ENCODE data around the gene GMPR2. TPM values are rescaled to one million over a fixed set of nuclear protein-coding genes. Genes with fewer than 3 reads are reported as not detected.

Gene GMPR2
- total RNA-seq, 1 donor from 2014 or later = 98.4 TPM

DNA sequence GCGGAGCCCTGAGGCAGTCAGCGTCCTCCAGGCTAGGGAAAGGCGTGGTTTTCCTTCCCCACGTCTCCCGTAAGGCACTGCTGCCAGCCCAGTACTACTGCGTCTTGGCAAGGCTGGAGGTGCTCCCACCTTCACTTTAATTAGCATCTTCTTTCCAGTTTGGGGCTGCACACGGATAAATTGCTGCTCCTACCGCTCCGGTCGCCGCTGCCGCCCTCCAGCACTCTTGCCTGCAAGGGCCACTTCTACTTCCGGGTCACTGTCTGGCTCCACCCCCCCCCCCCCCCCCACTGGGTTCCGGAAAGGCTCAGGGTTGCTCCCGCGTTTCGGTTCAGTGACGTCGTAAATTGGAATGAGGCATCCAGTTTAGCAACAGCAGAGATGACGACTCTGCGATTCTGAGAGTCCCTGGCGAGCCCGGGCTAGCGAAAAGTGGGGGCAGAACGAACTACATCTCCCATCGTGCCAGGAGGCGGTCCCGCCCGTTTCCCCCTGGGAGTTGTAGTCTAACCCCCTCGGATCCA lies 546 bp upstream of the GMPR2 start, which contains the start of gene NEDD8:
NEDD8 (minus strand) TSS at position 247 of the 524 bp plus-strand sequence; CDS start at position 147, 100 bp downstream.
- Histone ChIP-seq H3K4me2 (peak within 1 kb of the TSS; percentile 93), H3K27me3 (no peaks in the 10 kb centered on the region), H2AFZ (replicated peaks) (peak within 1 kb of the TSS; percentile 100), H3F3A (ENCODE audit: low read depth) (peaks cover 18% of the 10 kb centered on the region), H3K4me3 (peak within 1 kb of the TSS; percentile 87), H3K9ac (peak within 1 kb of the TSS; percentile 88), H3K36me3 (no peaks in the 10 kb centered on the region), H3K9me3 (ENCODE audit: low read depth) (no peaks in the 10 kb centered on the region), H3K4me1 (peaks cover 15% of the 10 kb centered on the region), H3K27ac (peak within 1 kb of the TSS; percentile 82), H4K20me1 (ENCODE audit: low read depth) (peaks cover 11% of the 10 kb centered on the region), H3K79me2 (ENCODE audit: low read depth) (peaks cover 66% of the 10 kb centered on the region)
- H3K27me3 Mint-ChIP-seq (ENCODE audit: insufficient read depth, low read depth) = no peaks in the 10 kb centered on the region
- H3K27ac Mint-ChIP-seq = peak within 1 kb of the TSS; percentile 93
- H3K4me1 Mint-ChIP-seq = peaks cover 23% of the 10 kb centered on the region
- peak within 1 kb of the TSS; percentile 100 for H3K4me3 Mint-ChIP-seq
- DNase-seq (ENCODE audit: low spot score) = peak; percentile 93
- TF ChIP-seq EZH2phosphoT487 (IDR thresholded peaks at IDR 0.05) (no peak), EZH2 (IDR thresholded peaks at IDR 0.05) (no peak)
- TF ChIP-seq, protein P1, sequence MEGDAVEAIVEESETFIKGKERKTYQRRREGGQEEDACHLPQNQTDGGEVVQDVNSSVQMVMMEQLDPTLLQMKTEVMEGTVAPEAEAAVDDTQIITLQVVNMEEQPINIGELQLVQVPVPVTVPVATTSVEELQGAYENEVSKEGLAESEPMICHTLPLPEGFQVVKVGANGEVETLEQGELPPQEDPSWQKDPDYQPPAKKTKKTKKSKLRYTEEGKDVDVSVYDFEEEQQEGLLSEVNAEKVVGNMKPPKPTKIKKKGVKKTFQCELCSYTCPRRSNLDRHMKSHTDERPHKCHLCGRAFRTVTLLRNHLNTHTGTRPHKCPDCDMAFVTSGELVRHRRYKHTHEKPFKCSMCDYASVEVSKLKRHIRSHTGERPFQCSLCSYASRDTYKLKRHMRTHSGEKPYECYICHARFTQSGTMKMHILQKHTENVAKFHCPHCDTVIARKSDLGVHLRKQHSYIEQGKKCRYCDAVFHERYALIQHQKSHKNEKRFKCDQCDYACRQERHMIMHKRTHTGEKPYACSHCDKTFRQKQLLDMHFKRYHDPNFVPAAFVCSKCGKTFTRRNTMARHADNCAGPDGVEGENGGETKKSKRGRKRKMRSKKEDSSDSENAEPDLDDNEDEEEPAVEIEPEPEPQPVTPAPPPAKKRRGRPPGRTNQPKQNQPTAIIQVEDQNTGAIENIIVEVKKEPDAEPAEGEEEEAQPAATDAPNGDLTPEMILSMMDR (IDR thresholded peaks at IDR 0.05) = no peak
- peaks cover 4% of the 10 kb centered on the region for H3K36me3 Mint-ChIP-seq
- H3K9me3 Mint-ChIP-seq = no peaks in the 10 kb centered on the region

DNA sequence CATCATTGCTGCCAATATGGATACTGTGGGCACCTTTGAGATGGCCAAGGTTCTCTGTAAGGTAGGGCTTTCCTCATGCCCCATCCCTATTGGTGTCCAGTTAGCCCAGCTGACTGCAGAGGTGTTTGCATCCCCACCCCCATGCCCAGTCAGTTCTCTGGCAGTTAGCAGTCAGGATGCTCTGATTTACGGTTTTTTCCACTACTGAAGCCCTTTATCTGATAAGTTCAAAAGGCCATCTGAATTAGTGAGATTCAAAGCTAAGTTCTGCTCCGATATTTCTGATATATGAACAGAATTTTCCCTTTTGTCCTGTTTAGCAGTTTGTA lies 773 bp downstream of the GMPR2 start:
- peaks cover 8% of the 10 kb centered on the region for H4K20me1 ChIP-seq (ENCODE audit: low read depth)
- H3K27me3 Mint-ChIP-seq (ENCODE audit: insufficient read depth, low read depth) = no peaks in the 10 kb centered on the region
- H3K4me3 ChIP-seq = peak overlapping the region; percentile 87
- H3K4me1 ChIP-seq = peaks cover 15% of the 10 kb centered on the region
- no peaks in the 10 kb centered on the region for H3K9me3 ChIP-seq (ENCODE audit: low read depth)
- peaks cover 18% of the 10 kb centered on the region for H3F3A ChIP-seq (ENCODE audit: low read depth)
- no peak for DNase-seq (ENCODE audit: low spot score)
- no peaks in the 10 kb centered on the region for H3K27me3 ChIP-seq
- H3K9ac ChIP-seq = peak overlapping the region; percentile 68
- H3K4me3 Mint-ChIP-seq = peak overlapping the region; percentile 100
- TF ChIP-seq, protein P1 (IDR thresholded peaks at IDR 0.05) = no peak
- TF ChIP-seq EZH2 (IDR thresholded peaks at IDR 0.05) (no peak), EZH2phosphoT487 (IDR thresholded peaks at IDR 0.05) (no peak)
- H3K36me3 Mint-ChIP-seq = peaks cover 13% of the 10 kb centered on the region
- H3K79me2 ChIP-seq (ENCODE audit: low read depth) = peaks cover 53% of the 10 kb centered on the region
- no peak overlapping the region for H2AFZ ChIP-seq (replicated peaks)
- no peak overlapping the region for H3K27ac ChIP-seq
- H3K36me3 ChIP-seq = no peaks in the 10 kb centered on the region
- peaks cover 23% of the 10 kb centered on the region for H3K4me1 Mint-ChIP-seq
- no peaks in the 10 kb centered on the region for H3K9me3 Mint-ChIP-seq
- peak overlapping the region; percentile 93 for H3K4me2 ChIP-seq
- H3K27ac Mint-ChIP-seq = peak overlapping the region; percentile 93

DNA sequence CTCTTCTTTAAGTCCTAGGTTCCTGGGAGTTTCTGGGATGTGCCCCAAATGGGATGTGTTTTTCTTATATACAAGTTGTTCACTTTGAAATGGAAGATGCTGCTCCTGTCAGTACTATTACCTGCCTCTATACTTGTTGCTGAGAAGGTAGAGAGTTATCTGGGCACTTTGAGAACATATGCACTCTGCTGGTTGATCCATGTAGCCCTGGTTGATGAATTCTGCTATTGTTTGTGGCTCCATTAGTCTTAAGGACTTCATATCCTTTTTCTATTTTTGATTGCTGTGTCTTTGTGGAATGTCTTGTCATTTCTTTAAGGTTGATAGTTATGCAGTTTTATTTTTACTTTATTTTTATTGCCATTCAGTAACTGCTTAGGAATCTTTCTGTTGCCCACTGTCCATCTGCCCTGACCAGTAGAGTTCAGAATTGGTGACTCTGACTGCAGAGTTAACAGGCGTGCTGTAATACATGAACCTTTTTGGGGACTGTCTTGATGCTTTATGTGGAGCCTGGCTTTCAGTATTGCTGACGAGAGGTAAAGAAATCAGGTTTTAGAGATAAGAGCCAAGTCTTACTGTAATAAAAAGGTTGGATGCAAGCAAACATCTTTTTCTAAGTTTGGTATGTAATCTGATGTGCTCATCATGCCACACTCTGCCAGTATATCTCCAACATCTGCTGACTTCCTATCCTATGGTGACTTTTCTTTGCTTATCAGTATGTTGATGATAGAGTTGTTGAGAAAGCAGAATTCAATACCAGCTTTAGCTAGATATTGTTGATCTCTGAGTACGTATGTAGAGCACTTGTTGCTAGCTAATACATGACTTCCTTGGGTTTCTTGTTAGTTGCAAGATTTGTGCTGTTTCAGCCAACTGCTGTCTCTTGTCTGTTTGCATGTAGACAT lies 1.6 kb downstream of the GMPR2 start:
- peak overlapping the region; percentile 100 for H3K4me3 Mint-ChIP-seq
- Histone ChIP-seq H3K4me3 (no peak overlapping the region), H4K20me1 (ENCODE audit: low read depth) (peaks cover 8% of the 10 kb centered on the region), H3K4me1 (peaks cover 15% of the 10 kb centered on the region), H3F3A (ENCODE audit: low read depth) (peaks cover 18% of the 10 kb centered on the region), H3K9me3 (ENCODE audit: low read depth) (no peaks in the 10 kb centered on the region), H3K36me3 (no peaks in the 10 kb centered on the region), H3K79me2 (ENCODE audit: low read depth) (peaks cover 46% of the 10 kb centered on the region), H3K4me2 (peak overlapping the region; percentile 93), H3K27me3 (no peaks in the 10 kb centered on the region), H3K27ac (no peak overlapping the region), H2AFZ (replicated peaks) (no peak overlapping the region), H3K9ac (peak overlapping the region; percentile 23)
- H3K27ac Mint-ChIP-seq = no peak overlapping the region
- peaks cover 16% of the 10 kb centered on the region for H3K36me3 Mint-ChIP-seq
- no peaks in the 10 kb centered on the region for H3K9me3 Mint-ChIP-seq
- H3K27me3 Mint-ChIP-seq (ENCODE audit: insufficient read depth, low read depth) = no peaks in the 10 kb centered on the region
- TF ChIP-seq EZH2phosphoT487 (IDR thresholded peaks at IDR 0.05) (no peak), EZH2 (IDR thresholded peaks at IDR 0.05) (no peak)
- TF ChIP-seq, protein P1 (IDR thresholded peaks at IDR 0.05) = no peak
- peaks cover 23% of the 10 kb centered on the region for H3K4me1 Mint-ChIP-seq
- DNase-seq (ENCODE audit: low spot score) = no peak
